ENCODE data around the gene SLC38A10. TPM values are rescaled to one million over a fixed set of nuclear protein-coding genes. Genes with fewer than 3 reads are reported as not detected.

SLC38A10 gene
- total RNA-seq, 1 donor from 2014 or later: 35.5 TPM

- Histone ChIP-seq H3K4me3 (ENCODE audit: low read depth, low read length) (no peak overlapping the region), H3K27me3 (ENCODE audit: control insufficient read depth, insufficient read depth, low read length) (peaks cover 5% of the 10 kb centered on the region), H3K36me3 (ENCODE audit: control insufficient read depth, insufficient read depth, low read length) (no peaks in the 10 kb centered on the region)
- FAIRE-seq (no peak), DNase-seq (ENCODE audit: low read depth) (no peak)
- TF ChIP-seq CTCF (IDR thresholded peaks at IDR 0.05; ENCODE audit: insufficient read depth, low read length, severe bottlenecking): no peak
Measured at GRCh38 chr17:81332914-81333528, 37.9 kb upstream of the SLC38A10 start.

- Histone ChIP-seq H3K36me3 (ENCODE audit: control insufficient read depth, insufficient read depth, low read length) (no peaks in the 10 kb centered on the region), H3K27me3 (ENCODE audit: control insufficient read depth, insufficient read depth, low read length) (peaks cover 5% of the 10 kb centered on the region), H3K4me3 (ENCODE audit: low read depth, low read length) (no peak overlapping the region)
- no peak for TF ChIP-seq CTCF (IDR thresholded peaks at IDR 0.05; ENCODE audit: insufficient read depth, low read length, severe bottlenecking)
- FAIRE-seq (no peak), DNase-seq (ENCODE audit: low read depth) (no peak)
Measured at GRCh38 chr17:81332118-81332834, 37.2 kb upstream of the SLC38A10 start.

GRCh38 chr17:81331527-81332043 is 36.5 kb upstream of the SLC38A10 start:
- FAIRE-seq: no peak
- Histone ChIP-seq H3K27me3 (ENCODE audit: control insufficient read depth, insufficient read depth, low read length) (peaks cover 5% of the 10 kb centered on the region), H3K4me3 (ENCODE audit: low read depth, low read length) (no peak overlapping the region), H3K36me3 (ENCODE audit: control insufficient read depth, insufficient read depth, low read length) (no peaks in the 10 kb centered on the region)
- no peak for TF ChIP-seq CTCF (IDR thresholded peaks at IDR 0.05; ENCODE audit: insufficient read depth, low read length, severe bottlenecking)
- DNase-seq (ENCODE audit: low read depth): no peak

GRCh38 chr17:81330884-81331245 is 35.8 kb upstream of the SLC38A10 start:
- Histone ChIP-seq H3K27me3 (ENCODE audit: control insufficient read depth, insufficient read depth, low read length) (peaks cover 5% of the 10 kb centered on the region), H3K4me3 (ENCODE audit: low read depth, low read length) (no peak overlapping the region), H3K36me3 (ENCODE audit: control insufficient read depth, insufficient read depth, low read length) (no peaks in the 10 kb centered on the region)
- TF ChIP-seq CTCF (IDR thresholded peaks at IDR 0.05; ENCODE audit: insufficient read depth, low read length, severe bottlenecking): no peak
- FAIRE-seq (no peak), DNase-seq (ENCODE audit: low read depth) (no peak)

GRCh38 chr17:81329927-81330883 is 35.1 kb upstream of the SLC38A10 start:
- FAIRE-seq (no peak), DNase-seq (ENCODE audit: low read depth) (peak; percentile 62)
- peak; percentile 60 for TF ChIP-seq CTCF (IDR thresholded peaks at IDR 0.05; ENCODE audit: insufficient read depth, low read length, severe bottlenecking)
- H3K27me3 ChIP-seq (ENCODE audit: control insufficient read depth, insufficient read depth, low read length): peaks cover 5% of the 10 kb centered on the region
- peak overlapping the region; percentile 24 for H3K4me3 ChIP-seq (ENCODE audit: low read depth, low read length)
- no peaks in the 10 kb centered on the region for H3K36me3 ChIP-seq (ENCODE audit: control insufficient read depth, insufficient read depth, low read length)
